ENCODE measurements around the gene AKR1B1.

AKR1B1 gene

DNA sequence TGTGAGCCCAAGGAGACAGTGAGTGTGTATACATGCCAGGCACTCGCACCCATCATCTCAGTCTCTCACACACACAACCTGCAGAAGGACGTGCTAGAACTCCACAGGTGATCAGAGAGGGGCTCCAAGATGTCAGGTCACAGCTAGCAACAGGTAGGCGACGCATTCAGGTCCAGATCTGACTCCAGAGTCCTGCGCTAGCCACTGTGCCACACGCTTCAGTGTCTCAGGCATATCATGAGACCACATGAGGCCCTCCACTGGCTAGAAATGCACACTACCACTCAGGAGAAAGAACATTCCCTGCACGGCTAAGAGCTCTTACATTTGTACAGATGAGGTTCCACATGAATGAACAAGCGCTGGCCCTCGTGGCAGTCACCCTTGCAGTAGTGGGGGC lies 11.5 kb downstream of the AKR1B1 start:
- DNase-seq (ENCODE audit: low read depth), result no peak
- TF ChIP-seq, protein P1, sequence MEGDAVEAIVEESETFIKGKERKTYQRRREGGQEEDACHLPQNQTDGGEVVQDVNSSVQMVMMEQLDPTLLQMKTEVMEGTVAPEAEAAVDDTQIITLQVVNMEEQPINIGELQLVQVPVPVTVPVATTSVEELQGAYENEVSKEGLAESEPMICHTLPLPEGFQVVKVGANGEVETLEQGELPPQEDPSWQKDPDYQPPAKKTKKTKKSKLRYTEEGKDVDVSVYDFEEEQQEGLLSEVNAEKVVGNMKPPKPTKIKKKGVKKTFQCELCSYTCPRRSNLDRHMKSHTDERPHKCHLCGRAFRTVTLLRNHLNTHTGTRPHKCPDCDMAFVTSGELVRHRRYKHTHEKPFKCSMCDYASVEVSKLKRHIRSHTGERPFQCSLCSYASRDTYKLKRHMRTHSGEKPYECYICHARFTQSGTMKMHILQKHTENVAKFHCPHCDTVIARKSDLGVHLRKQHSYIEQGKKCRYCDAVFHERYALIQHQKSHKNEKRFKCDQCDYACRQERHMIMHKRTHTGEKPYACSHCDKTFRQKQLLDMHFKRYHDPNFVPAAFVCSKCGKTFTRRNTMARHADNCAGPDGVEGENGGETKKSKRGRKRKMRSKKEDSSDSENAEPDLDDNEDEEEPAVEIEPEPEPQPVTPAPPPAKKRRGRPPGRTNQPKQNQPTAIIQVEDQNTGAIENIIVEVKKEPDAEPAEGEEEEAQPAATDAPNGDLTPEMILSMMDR (conservative IDR thresholded peaks at IDR 0.05; ENCODE audit: low read depth, low read length), result no peak
- H3K4me3 ChIP-seq (ENCODE audit: low read depth, low read length), result no peak overlapping the region

DNA sequence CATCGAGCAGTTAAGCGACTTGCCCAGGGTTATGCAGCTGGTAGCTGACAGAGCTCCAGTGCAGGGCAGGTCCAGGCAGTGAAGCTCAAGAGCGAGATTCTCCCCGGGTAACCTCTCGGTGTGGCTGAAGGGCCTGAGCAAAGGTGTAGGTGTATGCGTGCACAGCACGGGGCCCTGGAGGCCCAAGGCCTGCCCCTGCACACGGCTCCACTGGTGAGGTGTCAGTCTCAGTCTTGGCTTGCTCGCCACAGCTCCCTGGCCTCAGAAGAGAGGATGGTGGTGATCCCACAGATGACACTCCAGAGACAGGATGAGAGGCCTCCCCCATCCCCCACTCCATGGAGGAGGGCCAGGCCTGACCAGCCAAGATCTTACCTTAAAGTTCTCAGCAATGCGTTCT lies 12.0 kb downstream of the AKR1B1 start:
- no peak overlapping the region for H3K4me3 ChIP-seq (ENCODE audit: low read depth, low read length)
- DNase-seq (ENCODE audit: low read depth), result no peak
- TF ChIP-seq, protein P1 (conservative IDR thresholded peaks at IDR 0.05; ENCODE audit: low read depth, low read length), result no peak

DNA sequence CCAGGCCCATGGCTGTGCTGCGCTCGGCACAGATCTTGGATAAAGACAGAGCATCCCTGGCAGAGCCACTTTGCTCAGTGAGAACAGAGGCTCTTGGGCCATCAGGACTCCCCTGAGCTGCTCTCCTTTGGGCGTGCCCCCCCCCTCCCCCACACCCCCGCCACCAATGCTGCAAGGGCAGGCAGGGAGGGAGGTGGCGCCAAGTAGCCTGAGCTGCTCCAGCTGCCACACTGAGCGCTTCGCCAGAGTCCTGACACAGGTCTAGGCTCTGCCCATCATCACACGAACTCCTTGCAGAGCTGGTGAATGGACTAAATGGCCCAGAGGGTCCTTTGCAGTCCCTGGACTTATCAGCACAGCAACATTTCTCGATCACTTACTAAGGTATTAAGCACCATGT lies 12.5 kb downstream of the AKR1B1 start:
- TF ChIP-seq, protein P1 (conservative IDR thresholded peaks at IDR 0.05; ENCODE audit: low read depth, low read length), result no peak
- DNase-seq (ENCODE audit: low read depth), result no peak
- H3K4me3 ChIP-seq (ENCODE audit: low read depth, low read length), result no peak overlapping the region

DNA sequence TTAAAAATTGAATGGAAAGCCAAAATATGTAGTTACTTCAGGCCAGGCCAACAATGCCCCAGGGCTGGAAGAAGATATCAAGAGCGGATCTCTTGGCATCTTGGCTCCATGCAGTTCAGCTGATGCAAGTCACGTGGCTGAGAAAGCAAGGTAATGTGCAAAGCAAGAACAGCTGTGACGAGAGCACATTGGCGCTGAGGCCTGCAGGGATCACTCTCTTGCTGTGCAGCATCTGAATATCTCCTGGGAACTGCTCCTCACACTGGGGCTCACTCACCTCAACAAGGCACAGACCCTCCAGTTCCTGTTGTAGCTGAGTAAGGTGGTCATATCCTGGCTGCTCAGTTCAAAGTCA lies 14.0 kb downstream of the AKR1B1 start:
- TF ChIP-seq, protein P1 (conservative IDR thresholded peaks at IDR 0.05; ENCODE audit: low read depth, low read length), result no peak
- peak; percentile 17 for DNase-seq (ENCODE audit: low read depth)
- H3K4me3 ChIP-seq (ENCODE audit: low read depth, low read length), result no peak overlapping the region

DNA sequence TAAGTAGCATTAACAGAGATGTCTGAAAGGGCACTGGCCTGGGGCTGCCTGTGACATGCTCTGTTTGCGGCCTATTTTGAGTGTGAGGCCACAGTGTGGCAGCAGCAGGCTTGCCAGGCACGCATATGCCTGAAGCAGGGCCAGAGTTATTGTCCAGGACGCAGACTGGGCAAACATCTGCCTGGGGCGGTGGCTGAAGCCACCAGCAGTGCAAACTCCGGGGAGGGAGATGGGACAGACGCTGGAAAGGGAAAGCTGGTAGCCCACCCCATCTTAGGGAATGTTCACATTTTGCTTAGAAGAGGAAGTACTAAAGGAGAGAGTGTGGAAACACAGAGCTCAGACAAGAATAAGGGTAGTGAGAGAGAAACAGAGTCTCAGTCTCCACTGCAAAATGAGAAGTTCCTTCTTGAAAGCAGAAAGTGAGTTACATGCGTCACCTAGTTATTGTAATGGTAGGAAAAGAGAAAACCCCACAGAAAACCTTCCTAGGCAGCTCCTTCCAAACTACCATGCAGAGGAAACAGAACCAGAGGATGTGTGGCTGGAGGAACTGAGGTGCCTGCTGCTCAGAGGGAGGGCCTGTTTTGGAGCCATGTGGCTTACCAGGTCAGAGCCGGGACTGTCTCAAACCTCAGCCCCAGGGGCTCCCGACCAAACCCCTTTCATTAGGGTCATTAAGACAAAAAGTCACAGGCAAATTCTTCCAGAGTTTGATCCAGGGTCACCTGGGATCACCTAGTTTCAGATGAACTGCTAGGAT lies 14.5 kb downstream of the AKR1B1 start:
- no peak for DNase-seq (ENCODE audit: low read depth)
- no peak overlapping the region for H3K4me3 ChIP-seq (ENCODE audit: low read depth, low read length)
- TF ChIP-seq, protein P1 (conservative IDR thresholded peaks at IDR 0.05; ENCODE audit: low read depth, low read length), result peak; percentile 21

DNA sequence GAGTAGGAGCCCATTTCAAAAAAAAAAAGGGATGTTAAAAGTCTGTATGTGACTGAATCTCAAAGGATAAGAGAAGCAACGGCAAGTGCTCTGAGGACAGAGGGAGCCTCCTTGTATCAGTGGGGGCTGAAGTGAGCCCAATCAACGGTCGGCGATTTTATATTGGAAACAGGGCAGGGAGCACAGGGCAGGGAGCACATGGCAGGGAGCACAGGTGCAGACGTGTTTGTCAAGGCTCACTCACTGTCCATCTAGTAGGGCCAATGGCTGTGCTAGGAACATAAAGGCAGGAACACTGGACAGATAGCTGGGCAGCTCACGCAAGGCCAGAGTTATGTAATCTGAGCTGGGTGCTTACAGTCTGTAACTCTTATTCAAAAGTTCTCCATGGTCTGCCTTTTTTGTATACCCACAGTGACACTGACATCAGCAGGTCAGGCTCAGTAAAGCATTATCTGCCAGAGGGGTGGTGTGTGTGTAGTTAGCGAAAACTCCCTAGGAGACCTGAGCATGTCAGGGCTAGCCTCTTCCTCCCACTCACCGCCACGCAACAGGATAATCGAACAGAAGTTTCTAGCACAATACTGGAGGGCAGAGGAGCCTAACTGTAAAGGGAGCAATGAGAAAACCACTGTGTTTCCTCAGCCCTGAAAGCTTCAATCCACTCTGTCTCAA lies 15.4 kb downstream of the AKR1B1 start:
- no peak overlapping the region for H3K4me3 ChIP-seq (ENCODE audit: low read depth, low read length)
- peak; percentile 58 for DNase-seq (ENCODE audit: low read depth)
- TF ChIP-seq, protein P1 (conservative IDR thresholded peaks at IDR 0.05; ENCODE audit: low read depth, low read length), result no peak

Measured in choroid plexus epithelial cell (primary cell).